Germinal center (tissue), 1 donor: Measurements from ENCODE around the gene LIMS2.

Experiments used
- DNase-seq: peaks from one replicate; pipeline ENCODE4 v3.0.0; 2012; ENCODE audit warnings: mixed read lengths, low spot score

The LIMS2 gene

DNA sequence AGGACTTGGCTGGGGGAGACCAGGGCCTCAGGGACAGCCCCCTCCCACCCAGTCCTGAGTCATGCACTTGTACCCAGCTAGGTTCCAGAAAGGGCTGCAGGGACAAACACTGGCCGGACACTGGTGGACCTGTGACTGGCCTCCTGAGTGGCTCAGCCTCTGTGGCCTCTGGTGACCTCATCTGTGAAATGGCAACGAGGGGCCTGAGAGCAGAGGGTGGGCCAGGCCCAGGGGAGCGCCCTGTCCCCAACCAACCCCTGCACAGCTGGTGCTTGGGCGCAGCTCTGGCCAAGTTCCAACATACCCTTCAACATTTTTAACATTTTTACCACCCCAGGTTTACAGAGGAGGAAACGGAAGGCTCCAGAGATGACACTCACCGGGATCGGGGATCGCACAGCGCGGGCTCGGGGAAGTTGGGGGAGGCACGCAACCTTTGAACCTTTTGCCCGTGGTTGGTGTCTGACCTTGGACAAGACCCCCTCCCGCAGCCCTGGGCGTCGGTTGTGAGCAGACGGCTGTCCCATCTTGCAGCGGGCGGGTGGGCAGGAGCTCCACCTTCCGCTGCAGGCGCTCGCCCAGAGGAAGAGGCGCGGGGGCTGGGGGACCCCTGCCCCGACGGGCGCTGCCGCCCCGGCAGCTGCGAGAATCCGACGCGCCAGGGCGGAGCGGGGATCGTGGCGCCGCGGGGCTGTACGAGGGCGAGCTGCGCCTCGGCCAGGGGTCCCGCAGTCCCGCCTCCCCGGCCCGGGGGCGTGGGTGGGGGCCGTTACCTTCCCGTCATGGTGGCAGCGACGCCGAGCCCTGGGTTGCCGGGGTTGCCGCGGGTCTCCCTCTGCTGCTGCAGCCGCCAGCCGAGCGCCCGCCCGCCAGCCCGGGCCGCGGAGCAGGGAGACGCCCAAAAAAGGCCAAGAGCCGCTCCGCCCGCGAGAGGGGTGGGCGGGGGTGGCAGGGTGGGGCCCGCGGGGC is 805 bp downstream of the LIMS2 start:
- no peak for DNase-seq

DNA sequence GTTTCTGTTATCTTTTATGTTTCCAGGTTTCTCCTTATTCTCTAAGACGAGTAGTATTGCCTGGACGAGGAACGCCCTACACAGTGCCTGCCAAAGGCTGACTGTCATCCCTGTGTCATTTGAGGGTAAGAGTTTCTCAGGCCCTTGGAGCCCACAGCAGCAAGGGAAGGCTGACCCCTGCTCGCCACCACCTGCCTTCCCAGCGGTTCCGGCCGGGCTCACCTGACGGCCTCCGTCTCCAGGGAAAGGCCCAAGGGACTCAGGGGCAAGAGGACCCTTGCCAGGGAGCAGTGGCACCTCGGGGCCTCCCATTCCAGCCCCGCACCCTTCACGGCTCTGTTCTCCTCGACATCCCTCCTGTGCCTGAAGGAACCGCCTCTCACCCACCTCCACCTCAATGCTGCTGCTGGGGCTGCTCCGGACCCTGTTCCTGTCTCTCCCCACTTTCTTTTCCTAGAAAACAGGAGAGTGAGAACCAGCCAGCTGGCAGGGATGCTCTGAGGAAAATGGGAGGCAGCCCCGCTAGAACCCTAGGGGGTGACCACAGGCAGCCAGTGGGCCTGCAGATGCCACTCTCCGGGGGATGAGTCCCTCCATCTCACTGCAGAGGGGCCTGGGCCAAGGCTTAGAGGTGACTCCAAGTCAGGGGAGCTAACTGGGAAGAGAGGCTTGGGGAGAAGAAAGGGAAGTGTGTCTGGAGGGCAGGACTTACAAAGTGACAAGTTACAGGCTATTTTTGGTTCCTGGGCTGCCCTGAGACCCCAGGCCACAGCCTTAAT is 1.9 kb downstream of the LIMS2 start:
- DNase-seq = no peak

DNA sequence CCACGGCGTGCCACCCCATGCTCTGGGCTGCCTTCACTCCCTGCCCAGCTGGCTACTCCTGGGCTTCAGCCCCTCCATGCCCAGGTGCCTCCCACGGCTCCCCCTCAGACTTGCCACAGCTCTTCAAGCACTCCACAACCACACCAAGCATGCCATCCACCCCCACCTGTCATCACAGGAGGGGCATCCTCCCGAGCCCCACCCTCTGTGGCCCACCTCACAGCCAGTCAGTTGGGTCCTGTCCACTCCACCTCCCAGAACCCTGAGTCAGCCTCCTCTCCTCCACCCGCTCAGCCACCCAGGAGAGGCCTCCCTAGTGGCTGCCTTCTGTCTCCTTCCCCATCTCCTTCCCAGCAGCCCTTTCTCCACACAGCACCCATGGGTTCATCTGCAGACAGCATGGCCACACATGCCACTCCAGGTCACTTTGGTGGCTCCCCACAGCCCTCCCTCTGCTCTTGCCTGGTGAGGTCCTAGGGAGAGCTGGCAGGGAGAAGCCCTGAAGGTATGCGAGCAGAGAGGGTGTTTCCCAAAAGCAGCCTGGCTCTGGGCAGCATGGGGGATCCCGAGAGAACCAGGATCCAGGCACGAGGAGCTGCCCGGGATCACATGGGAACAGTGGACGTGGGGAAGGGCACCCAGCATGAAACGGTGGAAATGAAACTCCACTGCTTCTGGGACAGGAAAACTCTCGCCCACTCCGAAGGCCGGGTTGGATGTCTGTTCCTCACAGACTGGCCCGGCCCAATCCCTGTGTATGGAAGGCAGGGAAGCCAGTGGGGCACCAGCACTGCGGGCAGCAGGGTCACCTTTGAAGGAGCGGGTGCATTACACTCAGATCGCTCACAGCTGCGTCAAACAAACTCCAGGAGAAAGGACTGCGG is 2.7 kb downstream of the LIMS2 start:
- no peak for DNase-seq

DNA sequence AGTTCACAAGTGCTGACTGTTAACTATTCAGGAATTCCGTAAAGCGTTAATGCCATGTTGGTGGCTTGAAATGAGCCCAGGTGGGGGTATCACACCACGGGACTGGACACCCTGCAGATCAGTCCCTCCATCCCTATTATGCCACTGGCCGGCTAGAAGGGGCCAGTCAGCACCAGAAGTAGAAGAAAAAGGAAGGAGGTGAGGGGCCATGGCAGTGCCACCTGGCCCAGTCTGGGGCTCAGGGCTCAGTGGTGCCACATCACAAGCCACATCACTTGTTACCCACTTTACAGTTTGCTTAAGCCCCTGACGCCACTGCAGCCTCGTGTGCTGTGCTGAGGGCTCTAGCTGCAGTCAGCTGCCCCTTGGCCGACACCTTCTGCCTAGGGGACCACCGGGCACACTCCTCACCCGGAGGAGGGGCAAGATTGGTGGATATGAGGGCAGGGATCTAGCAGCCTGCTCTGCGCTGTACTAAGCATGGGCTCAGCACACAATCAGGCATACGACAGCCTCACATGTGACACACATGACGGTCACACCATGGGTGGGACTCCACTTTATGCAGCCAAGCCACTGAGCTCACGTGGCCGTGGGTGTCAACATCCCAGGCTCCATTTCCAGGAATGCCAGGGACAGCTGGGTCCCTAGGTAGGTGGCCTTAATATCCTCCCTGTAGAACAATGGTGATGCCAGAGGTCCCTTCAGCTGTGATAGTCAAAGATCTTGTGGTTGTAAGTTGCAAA is 3.6 kb downstream of the LIMS2 start:
- DNase-seq = no peak

DNA sequence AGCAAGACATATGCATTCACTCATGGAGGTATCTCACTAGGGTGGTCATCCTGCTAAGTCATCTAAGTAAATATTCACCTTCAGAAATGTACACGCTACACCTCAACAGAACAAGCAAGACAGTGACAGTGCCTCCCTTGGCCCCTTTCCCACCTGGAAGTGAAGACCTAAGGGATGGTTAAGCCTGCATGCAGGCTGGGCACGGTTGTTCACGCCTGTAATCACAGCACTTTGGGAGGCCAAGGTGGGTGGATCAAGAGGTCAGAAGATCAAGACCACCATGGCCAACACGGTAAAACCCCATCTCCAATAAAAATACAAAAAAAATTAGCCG is 4.4 kb downstream of the LIMS2 start:
- DNase-seq = no peak

DNA sequence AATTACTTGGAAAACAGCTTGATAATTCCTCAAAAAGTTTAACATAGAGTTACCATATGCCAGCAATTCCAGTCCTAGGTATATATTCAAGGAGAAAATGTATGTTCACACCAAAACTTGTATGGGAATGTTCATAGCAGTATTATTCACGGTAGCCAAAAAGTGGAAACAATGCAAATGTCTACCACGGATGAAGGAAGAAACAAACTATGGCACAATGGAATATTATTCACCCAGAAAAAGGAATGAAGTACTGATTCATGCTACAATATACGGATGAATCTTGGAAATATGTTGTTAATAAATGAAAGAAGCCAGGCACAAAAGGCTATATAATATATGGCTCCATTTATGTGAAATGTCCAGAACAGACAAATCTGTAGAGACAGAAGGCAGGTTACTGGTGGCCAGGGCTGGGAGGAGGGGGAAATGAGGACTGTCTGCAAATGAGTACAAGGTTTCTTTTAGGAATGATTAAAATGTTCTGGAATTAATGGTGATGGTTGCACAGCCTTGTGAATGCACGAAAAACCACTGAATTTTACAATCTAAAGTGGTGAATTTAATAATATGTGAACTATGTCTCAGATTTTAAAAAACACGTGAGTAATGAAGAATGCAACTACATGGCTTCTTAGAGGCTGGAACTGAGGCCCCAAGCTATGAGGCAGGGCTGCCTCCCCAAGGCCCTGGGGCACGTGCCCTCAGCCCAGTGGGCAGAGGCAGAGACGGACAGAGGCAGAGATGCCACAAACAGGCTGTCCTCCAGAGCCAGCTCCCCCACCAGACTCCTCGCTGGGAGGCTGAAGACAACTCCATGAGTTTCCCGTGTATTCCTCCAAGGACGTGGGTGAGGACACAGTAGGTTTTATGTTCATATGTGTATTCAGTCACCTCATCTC is 5.0 kb downstream of the LIMS2 start:
- no peak for DNase-seq

DNA sequence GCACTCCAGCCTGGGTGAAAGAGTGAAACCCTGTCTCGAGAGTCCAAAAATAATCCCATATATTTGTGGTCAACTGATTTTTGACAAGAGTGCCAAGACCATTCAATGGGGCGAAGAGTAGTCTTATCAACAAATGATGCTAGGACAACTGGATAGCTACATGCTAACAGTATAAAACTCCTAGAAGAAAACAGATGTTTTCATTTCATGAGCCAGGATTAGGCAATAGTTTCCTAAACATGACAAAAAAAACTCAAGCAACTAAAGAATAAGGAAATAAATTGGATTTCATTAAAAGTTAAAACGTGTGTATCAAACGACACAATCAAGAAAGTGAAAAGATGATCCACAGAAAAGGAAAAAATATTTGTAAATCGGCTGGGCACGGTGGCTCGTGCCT is 6.3 kb downstream of the LIMS2 start:
- DNase-seq = no peak

DNA sequence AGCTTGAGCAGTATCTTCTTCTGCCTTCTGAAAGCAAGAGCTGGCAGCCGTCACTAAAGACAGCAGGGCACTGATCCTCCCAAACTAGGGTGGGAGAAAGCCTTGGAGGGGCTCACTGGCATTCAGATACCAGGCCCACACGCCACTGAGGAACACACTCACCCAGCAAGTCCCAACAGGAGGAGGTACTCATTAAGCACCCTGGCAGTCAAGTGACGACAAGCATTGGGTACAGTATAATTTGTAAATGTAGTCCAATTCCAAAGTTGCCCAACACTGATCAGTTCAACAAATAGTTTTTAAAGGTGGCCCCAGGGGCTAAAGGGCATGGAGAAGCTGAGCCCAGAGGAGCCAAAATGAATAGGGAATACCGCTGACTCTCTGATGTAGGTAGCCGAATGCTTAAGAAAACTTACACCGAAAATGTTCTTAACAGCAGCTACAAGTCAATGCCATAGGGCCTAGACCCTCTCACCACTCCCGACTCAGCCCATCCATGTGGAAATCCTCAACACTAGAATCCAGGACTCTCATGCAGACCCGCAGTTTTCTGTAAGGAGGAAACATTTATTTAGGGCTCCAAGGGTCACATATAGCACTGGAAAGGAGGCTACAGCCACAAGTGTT is 9.9 kb downstream of the LIMS2 start:
- no peak for DNase-seq

DNA sequence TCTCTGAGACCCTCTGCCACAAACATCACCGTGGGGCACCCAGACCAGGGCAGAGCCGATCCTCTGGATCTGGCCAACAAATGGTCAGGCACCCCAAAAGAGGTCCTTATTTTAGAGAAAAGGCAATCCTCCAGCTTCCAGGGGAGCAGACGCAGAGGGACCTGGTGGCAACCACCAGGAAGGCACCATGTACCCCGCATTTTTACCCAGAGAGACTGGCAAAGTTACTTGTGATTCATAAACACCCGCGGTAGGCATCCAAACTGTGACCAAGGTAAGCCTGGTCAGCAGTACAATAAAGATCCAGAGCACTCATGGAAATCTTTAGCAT is 10.5 kb downstream of the LIMS2 start:
- DNase-seq = no peak

DNA sequence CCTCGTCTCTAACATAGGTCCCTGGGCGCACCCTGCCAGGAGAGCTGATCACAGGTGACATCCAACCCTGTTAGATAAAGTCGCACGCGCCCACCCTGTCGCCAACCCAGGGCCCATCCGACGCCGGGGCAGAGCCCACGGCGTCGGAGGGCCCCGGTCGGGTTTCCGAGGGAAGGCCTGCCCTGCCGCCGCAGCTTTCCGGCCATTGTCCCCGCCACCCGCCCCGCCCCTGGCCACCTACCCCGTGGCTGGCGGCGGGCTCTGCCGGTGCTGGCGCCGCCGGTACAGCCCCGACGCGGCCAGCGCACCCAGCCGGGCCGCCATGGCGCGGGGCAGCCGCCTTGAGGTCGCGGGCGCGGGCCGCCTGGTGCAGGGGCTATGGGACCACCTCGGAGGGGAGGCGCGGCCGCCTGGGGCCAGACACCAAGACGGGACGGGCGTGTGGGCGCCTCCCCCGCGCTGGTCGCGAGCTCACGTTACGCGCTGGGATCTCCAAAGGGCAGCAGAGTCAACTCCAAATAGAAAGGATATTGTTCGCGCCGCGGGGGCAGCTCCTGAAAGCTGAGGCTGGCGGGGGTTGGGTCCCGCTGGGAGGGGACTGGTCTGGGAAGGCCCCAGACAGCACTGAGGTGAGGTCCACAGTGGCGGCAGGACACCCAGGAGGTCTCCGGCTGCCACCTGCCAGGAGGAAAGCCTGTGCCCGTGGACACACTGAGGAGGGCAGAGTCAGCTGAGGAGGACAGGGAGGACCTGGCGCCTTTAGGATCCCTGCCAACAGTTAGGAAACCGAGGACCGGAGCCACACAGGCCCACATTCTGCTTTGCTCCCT is 11.1 kb downstream of the LIMS2 start:
- DNase-seq = no peak

DNA sequence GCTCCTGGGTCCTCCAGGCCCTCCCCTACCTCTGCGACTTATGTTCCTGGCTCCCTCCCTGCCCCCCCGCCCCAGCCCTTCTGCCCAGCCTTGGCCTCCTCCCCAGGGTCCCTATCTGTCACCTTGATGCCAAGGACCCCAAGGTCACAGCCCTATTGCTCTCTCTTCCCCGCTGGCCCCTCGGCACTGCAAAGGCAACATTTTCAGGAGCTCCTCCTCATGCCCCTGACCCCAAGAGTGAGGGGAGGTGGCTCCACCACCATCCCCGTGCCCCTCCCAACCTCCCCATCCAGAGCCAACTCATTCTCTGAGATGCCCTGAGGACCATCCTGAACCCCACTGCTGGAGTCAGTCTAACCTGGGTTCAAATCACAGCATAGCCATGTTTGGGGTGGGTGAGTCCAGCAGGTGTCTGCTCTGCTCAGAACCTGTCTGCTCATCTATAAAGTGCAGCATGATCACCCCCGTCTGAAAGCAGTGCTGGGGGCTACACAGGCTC is 11.7 kb downstream of the LIMS2 start:
- no peak for DNase-seq

DNA sequence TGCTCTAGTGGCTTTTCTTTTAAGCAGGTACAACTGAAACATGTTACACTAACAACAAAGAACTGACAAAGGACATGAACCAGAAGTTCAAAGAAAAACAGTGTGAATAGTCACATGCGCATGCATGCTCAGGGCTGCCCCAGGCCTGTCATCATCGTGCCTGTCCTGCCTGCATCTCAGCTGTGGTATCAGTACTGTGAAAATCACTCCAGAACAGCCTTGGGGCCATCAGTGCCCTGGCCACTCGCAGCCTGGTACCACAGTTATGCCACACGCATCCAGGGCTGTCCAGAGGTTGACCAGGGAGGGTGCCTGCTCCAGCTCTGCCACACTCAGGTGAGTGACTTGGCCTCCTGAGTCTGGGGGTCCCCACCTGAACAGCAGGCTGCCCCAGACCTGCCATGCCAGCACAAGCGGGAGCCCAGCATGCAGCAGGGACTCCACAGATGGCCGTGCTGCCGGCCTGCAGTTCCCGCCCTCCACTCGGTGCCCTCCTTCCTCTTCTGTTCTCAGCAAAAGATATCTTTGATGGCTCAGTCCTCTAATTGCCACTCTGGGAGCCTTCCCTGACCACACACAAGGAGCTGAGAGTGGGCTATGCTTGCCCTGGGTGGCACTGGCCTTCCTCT is 12.3 kb downstream of the LIMS2 start:
- DNase-seq = no peak

DNA sequence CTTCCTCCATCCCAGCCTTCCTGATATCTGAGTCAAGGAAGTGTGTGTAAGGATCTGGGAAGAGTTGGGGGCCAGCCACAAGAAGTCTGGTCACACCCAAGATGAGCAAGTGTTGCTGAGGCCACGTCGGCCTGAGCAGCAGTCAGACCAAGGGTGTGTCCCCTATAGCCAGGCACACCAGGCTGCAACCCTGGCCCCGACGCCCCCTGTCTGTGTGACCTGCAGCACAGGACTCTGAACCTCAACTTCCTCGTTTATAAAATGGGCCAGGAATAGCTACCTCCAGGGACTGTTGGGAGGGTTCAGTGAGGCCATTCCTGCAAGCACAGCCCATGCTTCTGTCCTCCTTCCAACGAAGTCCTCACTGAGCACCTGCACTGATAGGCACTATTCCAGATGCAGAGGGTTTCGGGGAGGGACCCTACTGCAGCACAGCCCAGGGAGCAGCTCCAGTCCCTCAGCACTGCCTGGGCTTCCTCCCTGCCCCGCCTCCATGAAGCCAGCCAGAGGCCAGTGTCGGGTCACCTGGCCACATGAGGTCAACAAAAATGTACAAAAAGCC is 13.3 kb downstream of the LIMS2 start:
- DNase-seq = no peak

DNA sequence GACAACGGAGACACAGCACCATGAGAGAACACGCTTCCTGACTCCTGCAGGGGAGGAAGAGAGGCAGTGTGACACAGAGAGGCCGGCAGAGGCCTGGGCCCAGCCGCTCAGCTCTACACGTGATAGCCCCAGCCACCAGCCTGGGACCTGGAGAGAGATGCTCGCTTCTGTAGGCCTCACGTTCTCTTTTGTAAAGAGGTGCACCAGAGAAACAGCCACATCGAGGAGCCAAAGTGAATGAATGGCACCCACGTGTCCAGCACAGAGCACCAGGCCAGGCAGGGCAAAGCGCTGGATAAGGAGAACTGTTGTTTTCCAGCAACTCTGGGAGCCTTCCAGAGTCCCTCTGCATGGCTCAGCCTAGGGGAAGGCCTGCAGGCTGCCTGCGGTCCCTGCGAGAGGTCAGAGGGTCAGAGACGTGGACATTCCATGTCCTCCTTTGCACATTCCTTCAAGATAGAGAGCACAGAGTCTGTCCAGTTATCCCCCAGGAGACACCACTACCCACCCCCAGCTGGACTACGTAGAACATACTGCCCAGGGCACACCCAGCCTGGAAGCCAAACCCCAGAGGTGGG is 14.2 kb downstream of the LIMS2 start:
- no peak for DNase-seq

DNA sequence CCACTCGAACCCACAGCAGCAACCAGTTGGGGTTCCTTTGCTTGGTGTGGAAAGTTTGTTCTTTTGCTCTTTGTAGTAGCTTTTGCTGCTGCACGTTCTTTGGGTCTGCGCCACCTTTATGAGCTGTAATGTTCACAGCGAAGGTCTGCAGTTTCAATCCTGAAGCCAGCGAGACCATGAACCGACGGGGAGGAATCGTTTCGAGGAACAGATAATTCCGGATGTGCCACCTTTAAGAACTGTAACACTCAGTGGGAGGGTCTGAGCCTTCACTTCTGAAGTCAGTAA is 15.1 kb downstream of the LIMS2 start:
- no peak for DNase-seq

DNA sequence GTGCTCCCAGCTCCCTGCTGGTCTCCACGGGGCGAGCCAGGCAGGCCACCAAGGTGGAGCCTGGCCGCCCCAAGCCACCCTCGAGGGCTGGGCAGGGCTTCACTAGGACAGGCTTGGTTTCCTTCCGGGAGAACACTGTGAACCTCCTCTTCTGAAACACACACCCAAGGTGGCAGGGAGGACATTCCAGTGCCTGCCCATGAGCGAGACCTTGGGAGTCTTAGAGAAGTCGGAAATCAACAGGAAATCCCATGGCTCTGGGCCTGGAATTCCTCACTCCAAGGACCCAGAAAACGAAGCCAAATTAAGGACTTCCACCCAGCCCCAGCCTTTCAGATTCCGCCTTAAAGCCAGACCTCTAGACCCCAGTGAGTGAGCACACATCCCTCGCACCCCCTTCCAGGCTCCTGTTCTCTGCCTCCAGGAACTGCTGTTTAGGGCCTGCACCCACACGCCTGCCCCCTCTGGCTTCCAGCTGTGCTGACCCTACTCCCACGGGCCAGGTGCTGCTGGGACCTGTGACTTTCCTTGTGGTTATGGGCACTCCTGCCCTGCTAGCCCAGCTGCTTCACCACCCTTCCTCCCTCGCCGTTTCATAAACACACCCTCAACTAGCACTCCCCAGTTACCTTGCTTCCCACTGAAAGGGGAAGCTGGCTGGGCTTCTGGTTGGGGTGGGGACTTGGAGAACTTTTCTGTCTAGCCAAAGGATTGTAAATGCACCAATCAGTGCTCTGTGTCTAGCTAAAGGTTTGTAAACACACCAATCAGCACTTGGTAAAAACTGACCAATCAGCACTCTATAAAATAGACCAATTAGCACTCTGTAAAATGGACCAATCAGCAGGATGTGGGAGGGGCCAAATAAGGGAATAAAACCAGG is 15.7 kb downstream of the LIMS2 start:
- DNase-seq = no peak
